Hypothalamus (tissue), 51 donors: ENCODE results near the gene KCNC4.

ENCODE experiments used
- DNase-seq, 51 donors: peaks; one replicate each; lab custom pipeline; 2025; lab: John Stamatoyannopoulos, UW

Gene KCNC4

DNA sequence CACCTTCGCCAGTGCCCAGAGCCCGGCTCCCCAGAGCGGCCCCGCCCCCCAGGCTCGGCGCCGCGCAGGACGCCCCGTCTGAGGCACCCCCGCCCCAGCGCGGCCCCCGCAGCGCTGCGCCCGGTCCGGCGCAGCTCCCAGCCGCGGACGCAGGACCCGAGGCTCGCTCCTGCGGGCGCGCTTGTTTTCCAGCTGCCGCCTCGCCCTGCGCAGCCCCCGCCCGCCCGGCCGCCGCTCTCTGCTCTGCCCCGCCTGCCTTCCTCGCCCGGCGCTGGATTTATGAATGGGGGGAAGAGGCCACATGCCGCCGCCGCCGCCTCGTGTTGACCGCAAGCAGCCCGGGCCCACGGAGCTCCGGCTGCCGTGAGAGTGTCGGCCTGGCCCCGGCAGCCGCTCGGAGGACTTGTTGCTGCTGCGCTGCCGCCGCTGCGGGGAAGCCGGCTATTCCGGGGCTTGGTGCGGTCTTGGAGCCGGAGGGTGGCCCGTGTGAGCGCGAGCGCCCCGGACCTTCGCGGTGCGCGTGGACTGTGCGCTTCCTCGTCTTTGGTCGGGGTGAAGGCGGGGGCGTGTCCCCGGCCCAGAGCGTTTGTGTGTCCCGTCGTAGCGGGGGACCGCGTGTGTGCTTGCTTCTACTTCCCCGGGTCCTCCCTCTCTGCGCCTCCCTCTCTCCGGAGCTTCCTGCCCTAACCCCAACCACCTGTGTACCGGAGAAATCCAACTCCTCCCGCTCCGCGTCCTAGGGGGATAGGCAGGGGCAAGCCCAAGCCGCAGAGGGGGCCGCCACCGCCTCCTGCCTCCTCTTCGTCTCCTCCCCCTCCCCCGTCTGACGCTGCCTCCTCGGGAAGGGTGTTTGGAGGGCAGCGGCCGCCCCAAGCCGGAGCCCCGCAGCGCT lies 736 bp downstream of the KCNC4 start:
- peak in 13 of 51 donors; percentile 17 to 69 (median 39) for DNase-seq

DNA sequence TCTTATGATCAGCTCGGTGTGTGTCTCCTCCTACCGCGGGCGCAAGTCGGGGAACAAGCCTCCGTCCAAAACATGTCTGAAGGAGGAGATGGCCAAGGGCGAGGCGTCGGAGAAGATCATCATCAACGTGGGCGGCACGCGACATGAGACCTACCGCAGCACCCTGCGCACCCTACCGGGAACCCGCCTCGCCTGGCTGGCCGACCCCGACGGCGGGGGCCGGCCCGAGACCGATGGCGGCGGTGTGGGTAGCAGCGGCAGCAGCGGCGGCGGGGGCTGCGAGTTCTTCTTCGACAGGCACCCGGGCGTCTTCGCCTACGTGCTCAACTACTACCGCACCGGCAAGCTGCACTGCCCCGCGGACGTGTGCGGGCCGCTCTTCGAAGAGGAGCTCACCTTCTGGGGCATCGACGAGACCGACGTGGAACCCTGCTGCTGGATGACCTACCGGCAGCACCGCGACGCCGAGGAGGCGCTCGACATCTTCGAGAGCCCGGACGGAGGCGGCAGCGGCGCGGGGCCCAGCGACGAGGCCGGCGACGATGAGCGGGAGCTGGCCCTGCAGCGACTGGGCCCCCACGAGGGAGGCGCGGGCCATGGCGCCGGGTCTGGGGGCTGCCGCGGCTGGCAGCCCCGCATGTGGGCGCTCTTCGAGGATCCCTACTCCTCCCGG lies 1.5 kb downstream of the KCNC4 start:
- peak in 1 of 51 donors; percentile 29 for DNase-seq

- peak in 5 of 51 donors; percentile 14 to 47 (median 28) for DNase-seq
These were observed 2.3 kb downstream of the KCNC4 start for GRCh38 chr1:110212169-110213142.

GRCh38 chr1:110213143-110213540 lies 3.0 kb downstream of the KCNC4 start:
- no peak for DNase-seq

GRCh38 chr1:110214454-110215404 lies 4.6 kb downstream of the KCNC4 start:
- DNase-seq = peak in 7 of 51 donors; percentile 11 to 35 (median 16)

GRCh38 chr1:110215621-110216515 lies 5.8 kb downstream of the KCNC4 start:
- DNase-seq = no peak

DNA sequence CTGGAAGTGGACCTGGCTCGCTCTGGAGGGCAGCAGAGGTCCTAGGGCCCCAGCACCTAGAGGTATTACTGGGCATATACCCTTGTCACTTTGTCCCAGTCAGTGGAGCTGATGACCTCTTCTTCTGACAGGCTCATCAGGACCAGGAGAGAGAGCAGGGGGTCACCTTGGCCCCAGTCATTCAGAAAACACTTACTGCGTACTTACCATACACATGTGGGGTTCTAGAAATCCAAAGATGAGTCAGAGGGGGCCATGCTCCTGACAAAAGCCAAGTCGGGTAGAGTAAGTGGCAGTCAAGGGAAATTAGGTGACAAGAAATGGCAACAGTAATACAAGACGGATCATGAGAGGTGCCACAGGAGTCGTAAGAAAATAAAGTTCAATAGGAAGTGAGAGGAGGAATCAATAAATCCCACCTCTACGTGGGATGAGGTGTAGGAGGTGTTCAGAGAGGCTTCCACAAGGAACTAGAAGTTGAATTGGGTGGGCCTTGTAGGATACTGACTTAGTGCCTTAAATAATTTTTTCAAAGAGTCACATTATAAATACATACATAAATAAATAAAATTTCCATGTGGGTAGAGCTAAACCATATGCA lies 6.8 kb downstream of the KCNC4 start:
- DNase-seq = no peak

GRCh38 chr1:110218137-110218536 lies 8.0 kb downstream of the KCNC4 start:
- DNase-seq = no peak

GRCh38 chr1:110218739-110219138 lies 8.6 kb downstream of the KCNC4 start:
- DNase-seq = no peak

DNA sequence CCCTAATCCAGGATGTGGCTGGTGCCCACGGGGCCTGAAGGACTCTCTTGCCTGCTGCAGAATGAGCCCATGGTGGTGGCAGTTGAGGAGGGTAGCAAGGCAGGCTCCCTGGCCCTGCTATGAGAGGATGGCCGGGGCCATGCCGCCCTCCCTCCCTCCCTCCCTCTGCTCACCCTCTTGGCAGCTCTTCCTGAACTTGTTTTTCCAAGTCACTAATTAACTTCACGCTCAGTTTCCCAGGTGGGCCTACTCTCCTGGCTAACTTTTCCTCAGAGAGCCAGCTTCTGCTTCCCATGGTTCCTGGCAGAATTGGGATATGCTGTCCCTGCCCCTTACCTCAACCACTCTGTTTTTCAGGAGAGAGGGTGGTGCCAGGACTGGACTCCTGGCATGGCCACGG lies 10.2 kb downstream of the KCNC4 start:
- DNase-seq = no peak

- DNase-seq = no peak
These were observed 11.0 kb downstream of the KCNC4 start for GRCh38 chr1:110221119-110221518.

DNA sequence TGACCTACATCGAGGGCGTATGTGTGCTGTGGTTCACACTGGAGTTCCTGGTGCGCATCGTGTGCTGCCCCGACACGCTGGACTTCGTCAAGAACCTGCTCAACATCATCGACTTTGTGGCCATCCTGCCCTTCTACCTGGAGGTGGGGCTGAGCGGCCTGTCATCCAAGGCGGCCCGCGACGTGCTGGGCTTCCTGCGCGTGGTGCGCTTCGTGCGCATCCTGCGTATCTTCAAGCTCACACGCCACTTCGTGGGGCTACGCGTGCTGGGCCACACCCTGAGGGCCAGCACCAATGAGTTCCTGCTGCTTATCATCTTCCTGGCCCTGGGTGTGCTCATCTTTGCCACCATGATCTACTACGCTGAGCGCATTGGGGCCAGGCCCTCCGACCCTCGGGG lies 13.0 kb downstream of the KCNC4 start:
- no peak for DNase-seq

DNA sequence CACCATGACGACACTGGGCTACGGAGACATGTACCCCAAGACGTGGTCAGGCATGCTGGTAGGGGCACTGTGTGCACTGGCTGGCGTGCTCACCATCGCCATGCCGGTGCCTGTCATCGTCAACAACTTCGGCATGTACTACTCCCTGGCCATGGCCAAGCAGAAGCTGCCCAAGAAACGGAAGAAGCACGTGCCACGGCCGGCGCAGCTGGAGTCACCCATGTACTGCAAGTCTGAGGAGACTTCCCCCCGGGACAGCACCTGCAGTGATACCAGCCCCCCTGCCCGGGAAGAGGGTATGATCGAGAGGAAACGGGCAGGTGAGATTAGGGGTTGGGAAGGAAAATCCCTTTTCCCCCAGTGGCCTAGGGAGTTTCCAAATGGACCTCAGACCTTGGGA lies 13.5 kb downstream of the KCNC4 start:
- no peak for DNase-seq

DNA sequence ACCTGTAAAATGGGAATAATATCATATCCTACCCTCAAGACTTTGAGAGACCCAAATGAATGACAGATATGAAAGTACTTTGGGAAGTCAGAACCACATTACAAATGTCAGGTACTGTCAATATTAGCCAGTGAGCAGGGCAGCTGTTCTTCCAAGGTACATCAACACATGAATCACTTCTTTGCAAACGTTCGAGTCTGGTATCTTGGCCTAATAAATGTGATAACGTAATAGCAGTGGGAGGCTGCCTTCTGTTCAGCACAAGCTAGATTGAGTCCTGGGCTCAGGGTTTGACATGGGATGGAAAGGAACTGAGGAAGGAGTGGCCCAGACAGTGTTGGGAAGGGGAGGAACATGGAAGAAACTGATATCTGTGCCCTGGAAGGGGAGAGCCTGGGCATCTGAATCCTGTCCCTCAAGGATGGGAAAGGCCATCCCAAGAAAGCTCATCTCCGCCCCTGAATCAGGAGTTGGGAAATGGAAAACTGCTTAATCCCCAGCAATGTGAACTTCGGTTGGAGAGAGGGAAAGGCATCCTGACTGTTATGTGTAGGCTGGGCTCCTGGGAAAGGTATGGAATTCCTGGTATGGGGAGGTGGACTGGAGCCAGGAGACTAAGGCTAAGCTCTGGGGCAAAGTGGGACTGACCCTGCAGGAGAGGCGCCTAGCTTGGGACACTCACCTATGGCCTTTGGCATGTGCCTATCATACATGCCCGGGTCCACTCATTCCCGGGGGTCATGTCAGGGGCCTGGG lies 14.3 kb downstream of the KCNC4 start:
- DNase-seq = no peak

GRCh38 chr1:110225212-110225611 lies 15.1 kb downstream of the KCNC4 start:
- DNase-seq = no peak

DNA sequence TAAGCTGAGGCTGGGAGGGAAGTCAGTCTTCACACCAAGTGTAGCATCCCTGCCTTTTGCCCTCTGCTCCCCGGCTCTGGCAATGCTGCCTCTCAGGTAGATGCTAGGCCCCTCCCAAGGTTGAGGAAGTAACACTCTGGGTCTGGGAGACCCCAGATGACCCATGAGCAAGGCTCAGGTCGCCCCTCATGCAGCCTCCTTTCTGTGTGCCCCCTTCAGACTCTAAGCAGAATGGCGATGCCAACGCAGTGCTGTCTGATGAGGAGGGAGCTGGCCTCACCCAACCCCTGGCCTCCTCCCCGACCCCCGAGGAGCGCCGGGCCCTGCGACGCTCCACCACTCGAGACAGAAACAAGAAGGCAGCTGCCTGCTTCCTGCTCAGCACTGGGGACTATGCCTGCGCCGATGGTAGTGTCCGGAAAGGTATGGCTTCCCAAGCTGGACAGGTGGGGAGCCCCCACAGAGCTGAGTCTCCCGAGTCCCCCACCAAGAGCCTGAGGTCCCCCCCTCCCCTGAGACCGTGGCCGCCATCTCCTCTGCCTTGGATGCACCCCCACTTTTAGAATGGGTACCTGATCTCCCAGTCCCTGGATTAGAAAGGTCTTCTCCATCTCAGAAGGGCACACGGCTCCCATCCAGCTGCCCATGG lies 15.8 kb downstream of the KCNC4 start:
- DNase-seq = no peak

GRCh38 chr1:110227774-110228173 lies 17.7 kb downstream of the KCNC4 start:
- no peak for DNase-seq
